Endothelial cell of umbilical vein (primary cell): Measurements from ENCODE around the gene KLC1. TPM values are rescaled to one million over a fixed set of nuclear protein-coding genes. Genes with fewer than 3 reads are reported as not detected.

Experiments
- BruUV-seq: library from RNA; stranded (reverse); fragments of 400-500 nt; replicated peaks from 2 replicates; lab custom pipeline; 2021; lab: Mats Ljungman, UMichigan
- CTCF ChIA-PET: fragments of 300-600, 350-600 bp; sonication (Branson Sonifier 250); formaldehyde crosslinking; loops from one replicate; lab custom pipeline; 2021; ENCODE audit warnings: antibody characterized with exemption, inconsistent platforms; lab: Charles Lee
- POLR2A ChIA-PET: fragments of 300-600, 350-600 bp; sonication (Branson Sonifier 250); formaldehyde crosslinking; loops from one replicate; lab custom pipeline; 2021; ENCODE audit warnings: antibody characterized with exemption, inconsistent platforms; lab: Charles Lee
- DNase-seq: peaks from one replicate; pipeline ENCODE4 v3.0.0-alpha.2; 2011; ENCODE audit warnings: low read depth, low spot score
- FAIRE-seq: peaks from 2 replicates; lab custom pipeline; 2011; peaks lifted over from hg19 to GRCh38; lab: Jason Lieb, UNC
- H2AFZ ChIP-seq: 2 replicates; pipeline ENCODE4 v1.6.0; 2012; ENCODE audit warnings: low read depth, low read length, control low read depth, inconsistent platforms
- H3K27ac ChIP-seq: 2 replicates; pipeline ENCODE4 v1.5.1; 2011; ENCODE audit warnings: low read depth, mild to moderate bottlenecking, control low read depth, low read length, moderate library complexity; ENCODE audit not compliant: insufficient read depth
- H3K27me3 ChIP-seq, 2 experiments: 2 replicates each; pipeline versions ENCODE4 v1.6.0 to v1.6.1; 2011; ENCODE audit warnings: low read length in 2 of 2, mixed read lengths in 1 of 2; ENCODE audit not compliant: control insufficient read depth in 2 of 2, insufficient read depth in 2 of 2
- H3K36me3 ChIP-seq, 2 experiments: 2 replicates in 1 of 2; 3 replicates in 1 of 2; pipeline ENCODE4 v1.5.1; 2011; ENCODE audit warnings: low read length in 2 of 2, mild to moderate bottlenecking in 1 of 2, moderate library complexity in 1 of 2; ENCODE audit not compliant: control insufficient read depth in 2 of 2, insufficient read depth in 2 of 2; ENCODE audit errors: extremely low read depth in 1 of 2
- H3K4me1 ChIP-seq: 3 replicates; pipeline ENCODE4 v1.5.1; 2011; ENCODE audit warnings: mild to moderate bottlenecking, low read length; ENCODE audit not compliant: control insufficient read depth, insufficient read depth; ENCODE audit errors: extremely low read depth
- H3K4me2 ChIP-seq: 2 replicates; pipeline ENCODE4 v1.6.1; 2011; ENCODE audit warnings: low read length, control low read depth, mixed read lengths; ENCODE audit not compliant: insufficient read depth
- H3K4me3 ChIP-seq, 3 experiments: fragments of 200-600 bp in 1 of 3; sonication (generic), shearing (Covaris generic) in 1 of 3; replicated peaks in 1 of 3; 2 replicates each; pipeline ENCODE4 v1.5.1; 2011 to 2016; ENCODE audit warnings: control low read depth in 3 of 3, low read length in 3 of 3, mild to moderate bottlenecking in 2 of 3, inconsistent platforms in 1 of 3, low read depth in 1 of 3, moderate library complexity in 1 of 3; ENCODE audit not compliant: insufficient read depth in 1 of 3
- H3K79me2 ChIP-seq: 2 replicates; pipeline ENCODE4 v1.6.0; 2012; ENCODE audit warnings: low read length, inconsistent platforms; ENCODE audit not compliant: control insufficient read depth, insufficient read depth
- H3K9ac ChIP-seq: replicated peaks from 2 replicates; pipeline ENCODE3; 2011; ENCODE audit warnings: low read length, control low read depth; ENCODE audit not compliant: insufficient read depth; ENCODE audit errors: extremely low read depth
- H3K9me1 ChIP-seq: replicated peaks from 3 replicates; pipeline ENCODE4 v1.6.0; 2011; ENCODE audit warnings: mild to moderate bottlenecking, low read length; ENCODE audit not compliant: control insufficient read depth, insufficient read depth; ENCODE audit errors: extremely low read depth
- H3K9me3 ChIP-seq: replicated peaks from 2 replicates; pipeline ENCODE4 v1.5.1; 2012; ENCODE audit warnings: low read length, inconsistent platforms; ENCODE audit not compliant: control insufficient read depth, insufficient read depth
- H4K20me1 ChIP-seq: replicated peaks from 2 replicates; pipeline ENCODE3; 2011; ENCODE audit warnings: mild to moderate bottlenecking, low read length; ENCODE audit not compliant: control insufficient read depth, insufficient read depth; ENCODE audit errors: extremely low read depth
- EZH2 ChIP-seq: IDR thresholded peaks from 2 replicates; pipeline ENCODE4 v1.6.1; 2012; ENCODE audit warnings: borderline replicate concordance, low read depth, mild to moderate bottlenecking, moderate library complexity, low read length, inconsistent platforms; ENCODE audit not compliant: severe bottlenecking
- FOS ChIP-seq: IDR thresholded peaks from 2 replicates; pipeline ENCODE4 v1.6.1; 2011; ENCODE audit warnings: mild to moderate bottlenecking, low read length, moderate library complexity, borderline replicate concordance; ENCODE audit not compliant: insufficient read depth
- GATA2 ChIP-seq: IDR thresholded peaks from 2 replicates; pipeline ENCODE4 v1.7.0; 2011; ENCODE audit warnings: low read depth, mild to moderate bottlenecking, moderate library complexity, mixed read lengths, low read length; ENCODE audit not compliant: insufficient read length, insufficient read depth
- JUN ChIP-seq: IDR thresholded peaks from 2 replicates; pipeline ENCODE4 v1.6.1; 2011; ENCODE audit warnings: borderline replicate concordance, low read depth; ENCODE audit not compliant: insufficient read length, insufficient read depth
- MYC ChIP-seq: IDR thresholded peaks from one replicate; pipeline ENCODE4 v1.6.1; 2011; ENCODE audit warnings: mild to moderate bottlenecking, low read depth, low read length
- POLR2A ChIP-seq: IDR thresholded peaks from 2 replicates; pipeline ENCODE4 v1.6.1; 2012; ENCODE audit warnings: low read depth, mild to moderate bottlenecking, control low read depth, low read length
- POLR2AphosphoS5 ChIP-seq: IDR thresholded peaks from 2 replicates; pipeline ENCODE4 v1.6.1; 2012; ENCODE audit warnings: low read depth, mild to moderate bottlenecking, control low read depth, low read length, moderate library complexity; ENCODE audit not compliant: insufficient read depth
- dilution Hi-C: fragments of 300-500 bp; cut with MboI; formaldehyde crosslinking; loops from one replicate; pipeline ENCODE4 v1.15.0; 2019; ENCODE audit warnings: low sequenced_read_pairs; ENCODE audit not compliant: extremely low pct_ligation_motif_present
- intact Hi-C: fragments of 100-400 bp; cut with micrococcal nuclease; formaldehyde crosslinking; loops from one replicate; pipeline ENCODE4 v1.10.0; 2022
- polyA plus RNA-seq, 4 experiments: library from polyadenylated mRNA; depleted of rRNA in 3 of 4; stranded (reverse) in 3 of 4; unstranded in 1 of 4; fragments of >200 nt; gene quantifications; 2 replicates each; pipeline versions ENCODE4 v1.2.1 to v1.2.3, GENCODE V29; 2011 to 2012; ENCODE audit warnings: missing spikeins in 1 of 4
- total RNA-seq: library from RNA; stranded (reverse); gene quantifications from 2 replicates; pipeline ENCODE4 v1.2.3, GENCODE V29; 2021
- TF ChIP-seq, protein P1 (sequence below): IDR thresholded peaks from 2 replicates; pipeline ENCODE4 v1.6.1; 2011; ENCODE audit not compliant: insufficient read depth, insufficient read length
- TF ChIP-seq, protein P2 (sequence below), 2 donors: IDR thresholded peaks; 1 replicate in 1 of 2; 2 replicates in 1 of 2; pipeline ENCODE4 v1.5.1; 2011; ENCODE audit warnings: low read length in 2 of 2, mild to moderate bottlenecking in 2 of 2, moderate library complexity in 2 of 2, control low read depth in 1 of 2, inconsistent platforms in 1 of 2, low read depth in 1 of 2; ENCODE audit not compliant: insufficient read depth in 1 of 2; ENCODE audit errors: extremely low read depth in 1 of 2

The KLC1 gene
- total and polyA plus RNA-seq, 2 donors (not counting 3 experiments of a cell fraction or from before 2014, with no cell fraction given): 124 to 233 TPM

GRCh38 chr14:103676881-103677675 is 48.1 kb downstream of the KLC1 start:
- no peak overlapping the region for H2AFZ ChIP-seq
- no peak for FAIRE-seq
- no peak overlapping the region for H3K27ac ChIP-seq
- no peak overlapping the region for H3K4me2 ChIP-seq
- dilution Hi-C loops: no loop called here
- peaks cover 2% of the 10 kb centered on the region for H3K79me2 ChIP-seq
- no peaks in the 10 kb centered on the region for H3K9me1 ChIP-seq
- CTCF ChIA-PET: interaction anchor here (0.9 to 1.2 kb wide), 2 partner anchors 20 to 63 kb away, joined by 3 read pairs; no protein-coding TSS in a partner anchor
- no TSS peak for BruUV-seq
- no peak overlapping the region for H3K9ac ChIP-seq
- no peaks in the 10 kb centered on the region for H3K9me3 ChIP-seq
- H3K36me3 ChIP-seq: peaks cover 34 to 43% of the 10 kb centered on the region in 2 experiments
- no peaks in the 10 kb centered on the region for H4K20me1 ChIP-seq
- H3K27me3 ChIP-seq: no peaks in the 10 kb centered on the region
- DNase-seq: no peak
- intact Hi-C loops: no loop called here
- POLR2A ChIA-PET: no interaction called here
- TF ChIP-seq FOS: no peak
- no peak for TF ChIP-seq MYC
- TF ChIP-seq POLR2AphosphoS5: no peak
- no peak for TF ChIP-seq POLR2A
- TF ChIP-seq, protein P1, sequence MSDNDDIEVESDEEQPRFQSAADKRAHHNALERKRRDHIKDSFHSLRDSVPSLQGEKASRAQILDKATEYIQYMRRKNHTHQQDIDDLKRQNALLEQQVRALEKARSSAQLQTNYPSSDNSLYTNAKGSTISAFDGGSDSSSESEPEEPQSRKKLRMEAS: no peak
- TF ChIP-seq, protein P2, sequence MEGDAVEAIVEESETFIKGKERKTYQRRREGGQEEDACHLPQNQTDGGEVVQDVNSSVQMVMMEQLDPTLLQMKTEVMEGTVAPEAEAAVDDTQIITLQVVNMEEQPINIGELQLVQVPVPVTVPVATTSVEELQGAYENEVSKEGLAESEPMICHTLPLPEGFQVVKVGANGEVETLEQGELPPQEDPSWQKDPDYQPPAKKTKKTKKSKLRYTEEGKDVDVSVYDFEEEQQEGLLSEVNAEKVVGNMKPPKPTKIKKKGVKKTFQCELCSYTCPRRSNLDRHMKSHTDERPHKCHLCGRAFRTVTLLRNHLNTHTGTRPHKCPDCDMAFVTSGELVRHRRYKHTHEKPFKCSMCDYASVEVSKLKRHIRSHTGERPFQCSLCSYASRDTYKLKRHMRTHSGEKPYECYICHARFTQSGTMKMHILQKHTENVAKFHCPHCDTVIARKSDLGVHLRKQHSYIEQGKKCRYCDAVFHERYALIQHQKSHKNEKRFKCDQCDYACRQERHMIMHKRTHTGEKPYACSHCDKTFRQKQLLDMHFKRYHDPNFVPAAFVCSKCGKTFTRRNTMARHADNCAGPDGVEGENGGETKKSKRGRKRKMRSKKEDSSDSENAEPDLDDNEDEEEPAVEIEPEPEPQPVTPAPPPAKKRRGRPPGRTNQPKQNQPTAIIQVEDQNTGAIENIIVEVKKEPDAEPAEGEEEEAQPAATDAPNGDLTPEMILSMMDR (IDR thresholded peaks at IDR 0.05; ENCODE audit: extremely low read depth in 1 of 2, insufficient read depth in 1 of 2, low read depth in 1 of 2, low read length in 2 of 2): no peak
- no peak for TF ChIP-seq JUN
- no peak for TF ChIP-seq GATA2
- no peak for TF ChIP-seq EZH2
- H3K4me3 ChIP-seq: no peak overlapping the region
- H3K4me1 ChIP-seq: no peaks in the 10 kb centered on the region
